HG02973 (cell line): ENCODE measurements around the gene SH3D19.

Source experiments
- ATAC-seq: cut with Tn5 transposase; IDR thresholded peaks from one replicate; pipeline ENCODE4 v1.9.1; 2021; ENCODE audit warnings: moderate library complexity; ENCODE audit not compliant: unreplicated experiment

Gene SH3D19

DNA sequence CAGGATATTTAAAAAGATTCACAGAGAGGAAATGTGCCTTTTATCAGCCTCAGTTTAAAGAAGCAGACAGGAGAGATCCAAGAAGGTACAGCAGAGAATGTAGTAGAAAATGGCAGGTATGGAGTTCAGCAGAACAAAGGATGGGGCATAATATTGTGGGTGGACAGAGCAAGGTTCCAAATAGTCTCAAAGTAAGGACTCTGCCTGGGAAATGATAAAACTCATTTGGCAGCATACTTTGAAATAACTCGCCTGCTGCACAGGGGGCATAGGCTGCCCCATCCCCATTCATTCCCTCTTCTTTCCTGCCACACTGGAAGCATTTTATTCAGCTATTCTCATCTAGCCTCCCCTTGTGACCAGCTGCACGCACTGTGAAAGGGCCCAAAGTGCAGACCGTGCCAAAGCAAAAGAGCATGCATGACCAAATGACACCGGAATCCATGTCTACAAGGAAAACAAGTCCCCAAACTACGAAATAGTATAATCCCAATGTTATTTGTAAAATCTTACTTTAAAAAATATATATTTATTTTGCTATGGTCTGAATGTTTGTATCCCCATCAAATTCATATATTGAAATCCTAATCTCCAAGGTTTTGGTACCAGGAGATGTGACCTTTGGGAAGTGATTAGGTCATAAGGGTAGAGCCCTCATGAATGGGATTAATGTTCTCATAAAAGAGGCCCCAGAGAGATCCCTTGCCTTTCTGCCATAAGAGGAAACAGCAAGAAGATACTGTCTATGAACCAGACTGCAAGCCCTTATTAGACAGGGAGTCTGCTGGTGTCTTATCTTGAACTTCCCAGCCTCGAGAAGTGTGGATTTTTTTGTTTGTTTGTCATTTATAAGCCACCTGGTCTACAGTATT, 125.8 kb downstream of the SH3D19 start:
- no peak for ATAC-seq

DNA sequence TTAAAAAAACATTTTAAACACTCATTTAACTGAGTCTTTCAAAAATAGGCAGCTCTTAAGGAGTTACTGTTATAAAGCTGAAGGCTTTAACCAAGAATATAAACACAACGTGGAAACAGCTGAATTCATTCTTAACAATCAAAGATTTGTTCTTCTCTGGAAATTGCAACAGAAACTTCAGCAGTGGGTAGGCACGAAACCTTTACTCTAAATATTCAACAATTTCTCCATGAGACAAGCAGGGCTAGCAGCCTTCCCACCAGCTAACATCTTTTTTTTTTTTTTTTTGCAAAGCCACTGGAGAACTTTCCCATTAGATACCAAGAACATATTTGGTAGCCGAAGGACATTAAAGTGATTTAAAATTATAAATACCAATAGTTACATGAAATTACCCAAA, 126.7 kb downstream of the SH3D19 start:
- ATAC-seq: no peak

DNA sequence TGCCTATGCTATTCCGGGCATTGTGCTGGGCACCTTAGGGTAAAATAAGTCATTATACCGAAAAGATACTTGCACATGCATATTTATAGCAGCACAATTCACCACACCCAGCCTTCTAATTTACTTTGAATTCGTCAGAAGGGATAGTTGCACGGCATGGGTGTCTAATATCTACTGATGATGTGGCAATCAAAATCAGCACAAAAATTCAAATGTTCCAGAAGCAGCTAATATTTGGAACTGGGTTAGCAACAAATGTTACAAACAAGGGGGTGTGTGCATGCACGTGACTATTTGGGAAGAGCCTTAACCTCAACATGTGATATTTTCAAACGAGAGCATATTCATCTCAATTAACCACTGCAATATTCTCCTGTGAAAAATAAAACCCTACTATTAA, 128.2 kb downstream of the SH3D19 start:
- no peak for ATAC-seq

DNA sequence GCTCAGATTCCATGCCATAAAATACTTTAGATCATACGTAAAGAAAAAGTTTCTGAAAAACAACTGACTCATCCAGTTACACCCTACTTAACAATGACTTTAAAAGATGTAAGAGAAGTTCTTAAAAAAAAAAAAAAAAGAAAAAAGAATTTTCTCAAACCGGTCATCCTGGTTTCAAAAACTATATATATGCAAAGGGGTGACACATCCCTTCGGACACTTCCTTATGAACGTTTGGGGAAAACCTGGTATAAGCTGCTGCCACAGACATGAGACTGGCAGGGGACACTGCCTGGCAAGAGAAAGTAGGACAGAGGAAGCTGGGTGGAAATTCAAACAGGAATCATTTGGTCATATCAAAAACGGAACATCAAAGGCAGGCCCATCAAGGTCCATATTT, 129.6 kb downstream of the SH3D19 start:
- no peak for ATAC-seq

DNA sequence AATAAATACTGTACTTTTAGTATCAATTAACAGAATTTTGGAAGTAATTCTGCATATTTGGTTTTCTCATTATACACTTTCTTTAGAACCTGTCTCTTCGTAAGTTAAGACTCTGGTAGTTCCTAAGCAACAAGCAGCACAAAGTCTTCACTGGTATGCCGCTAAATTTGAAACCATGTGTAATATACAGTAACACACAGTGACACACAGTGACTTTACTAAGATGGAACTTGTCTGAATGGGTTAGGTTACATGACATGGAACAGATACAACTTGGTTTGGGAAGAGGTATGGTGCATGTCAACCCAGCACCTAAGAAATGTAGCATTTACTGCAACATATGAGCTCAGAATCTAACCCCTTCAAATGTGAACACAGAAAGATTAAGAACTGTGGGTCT, 132.0 kb downstream of the SH3D19 start:
- no peak for ATAC-seq

DNA sequence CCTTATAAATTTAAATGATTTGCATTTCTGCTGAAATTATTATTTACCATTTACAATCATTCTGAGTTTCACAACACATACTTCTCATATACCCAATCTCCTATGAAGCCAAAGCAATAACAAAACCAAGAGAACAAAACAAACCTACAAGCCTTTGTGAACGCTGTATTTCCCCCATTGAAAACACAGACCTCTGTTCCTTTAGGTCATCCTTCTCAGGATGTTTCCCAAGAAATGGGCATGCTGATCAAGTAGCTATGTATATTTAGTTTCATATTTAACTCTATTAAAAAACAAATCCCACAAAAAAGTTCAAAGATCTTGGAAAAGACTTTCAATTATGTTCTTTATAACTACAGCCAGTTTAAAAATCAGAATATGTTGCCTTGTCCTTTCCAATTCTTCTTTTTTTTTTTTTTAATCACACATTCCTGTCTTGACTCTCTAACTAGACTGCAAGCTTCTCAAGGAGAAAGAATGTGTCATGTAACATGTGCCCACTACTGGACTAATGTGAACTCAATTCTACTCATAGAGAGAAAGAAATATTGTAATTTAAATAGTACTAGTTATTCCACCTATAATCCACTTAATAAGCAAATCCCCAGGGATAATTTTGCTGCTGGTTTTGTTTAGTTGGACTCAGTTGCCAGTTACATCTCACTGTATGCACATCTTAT, 132.7 kb downstream of the SH3D19 start:
- no peak for ATAC-seq

DNA sequence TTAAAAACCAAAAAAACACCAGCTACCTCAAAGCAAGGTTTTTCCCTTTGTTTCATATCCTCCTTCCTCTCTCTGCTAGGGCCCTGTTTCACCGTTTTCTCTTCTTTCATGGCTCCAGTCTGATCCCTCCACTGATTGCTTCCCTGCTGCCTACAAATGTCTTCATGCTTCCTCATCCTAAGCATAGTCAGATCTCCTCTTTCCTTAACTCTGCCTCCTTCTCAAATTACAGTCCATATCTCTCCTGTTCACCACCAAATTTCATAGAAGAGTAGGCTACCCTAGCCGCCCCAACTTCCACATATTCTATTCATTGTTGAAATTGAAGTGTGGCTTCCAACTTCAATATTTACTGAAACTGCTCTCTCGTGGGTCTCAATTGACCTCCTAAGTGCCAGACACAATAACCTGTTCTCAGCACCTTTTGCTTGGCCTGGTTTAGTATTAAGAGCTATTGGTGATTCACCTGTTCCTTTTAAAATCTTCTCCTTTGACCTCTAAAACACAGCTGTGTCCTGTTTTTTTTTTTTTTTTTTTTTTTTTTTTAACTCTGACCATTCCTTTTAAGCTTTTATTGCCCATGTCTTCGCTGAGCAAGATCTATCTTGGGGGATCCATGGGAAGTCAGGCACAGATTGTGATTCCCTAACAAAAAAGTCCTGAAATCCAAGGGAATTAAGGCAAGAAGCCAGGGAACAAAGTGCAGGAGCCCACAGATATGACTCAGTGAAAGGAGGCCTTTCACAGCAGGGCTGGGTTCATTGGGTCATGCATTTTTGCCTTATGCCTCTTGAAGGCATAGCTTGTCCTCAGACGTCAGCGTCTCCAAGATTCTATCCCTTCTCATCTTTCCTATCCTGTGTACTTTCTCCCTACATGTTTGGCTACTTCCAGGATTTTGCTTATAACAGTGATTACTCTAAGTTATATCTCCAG, 140.6 kb downstream of the SH3D19 start:
- ATAC-seq: no peak

DNA sequence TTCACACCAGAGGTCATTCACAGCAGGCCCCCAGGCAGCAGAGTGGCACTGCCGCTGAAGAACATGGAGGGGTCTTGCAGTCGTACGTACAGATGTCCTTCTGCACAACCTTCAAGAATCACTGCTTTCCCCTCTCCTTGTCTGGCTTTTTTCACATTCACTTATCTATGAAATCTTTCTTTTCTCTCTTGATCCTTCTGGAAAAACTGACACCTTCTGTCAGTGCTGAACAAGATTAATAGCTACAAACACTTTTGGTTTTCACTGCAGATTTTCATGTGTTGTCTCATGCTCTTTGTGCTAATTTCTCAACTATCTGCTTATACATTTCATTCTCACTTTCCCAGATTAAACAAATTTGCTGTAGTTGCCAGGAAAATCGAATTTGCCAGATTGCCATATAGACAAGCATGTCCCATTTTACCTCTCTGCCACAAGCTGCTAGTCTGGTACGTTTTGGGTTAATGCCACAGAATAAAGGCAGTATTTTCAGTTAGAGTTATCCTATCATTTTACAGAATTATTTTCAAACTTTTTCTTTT, 142.9 kb downstream of the SH3D19 start:
- ATAC-seq: no peak

DNA sequence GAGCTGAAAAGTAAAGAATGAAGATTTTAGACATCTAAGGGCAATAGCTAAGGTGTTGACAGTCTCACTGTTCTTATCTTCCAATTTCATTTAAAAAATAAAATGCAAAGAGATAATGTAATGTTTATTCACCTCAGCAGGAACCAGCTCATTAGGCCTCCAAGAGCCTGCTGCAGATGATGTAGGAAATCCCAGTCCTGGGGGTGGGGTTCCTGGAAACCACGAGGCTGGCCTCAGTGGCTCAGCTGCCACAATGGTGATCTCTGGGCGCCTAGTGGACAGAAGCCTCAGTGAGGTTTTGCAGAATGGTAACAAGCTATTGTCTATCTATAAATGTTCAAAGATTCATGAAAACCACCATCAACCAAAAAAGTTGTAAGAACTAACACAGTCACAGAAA, 148.7 kb downstream of the SH3D19 start:
- ATAC-seq: no peak

DNA sequence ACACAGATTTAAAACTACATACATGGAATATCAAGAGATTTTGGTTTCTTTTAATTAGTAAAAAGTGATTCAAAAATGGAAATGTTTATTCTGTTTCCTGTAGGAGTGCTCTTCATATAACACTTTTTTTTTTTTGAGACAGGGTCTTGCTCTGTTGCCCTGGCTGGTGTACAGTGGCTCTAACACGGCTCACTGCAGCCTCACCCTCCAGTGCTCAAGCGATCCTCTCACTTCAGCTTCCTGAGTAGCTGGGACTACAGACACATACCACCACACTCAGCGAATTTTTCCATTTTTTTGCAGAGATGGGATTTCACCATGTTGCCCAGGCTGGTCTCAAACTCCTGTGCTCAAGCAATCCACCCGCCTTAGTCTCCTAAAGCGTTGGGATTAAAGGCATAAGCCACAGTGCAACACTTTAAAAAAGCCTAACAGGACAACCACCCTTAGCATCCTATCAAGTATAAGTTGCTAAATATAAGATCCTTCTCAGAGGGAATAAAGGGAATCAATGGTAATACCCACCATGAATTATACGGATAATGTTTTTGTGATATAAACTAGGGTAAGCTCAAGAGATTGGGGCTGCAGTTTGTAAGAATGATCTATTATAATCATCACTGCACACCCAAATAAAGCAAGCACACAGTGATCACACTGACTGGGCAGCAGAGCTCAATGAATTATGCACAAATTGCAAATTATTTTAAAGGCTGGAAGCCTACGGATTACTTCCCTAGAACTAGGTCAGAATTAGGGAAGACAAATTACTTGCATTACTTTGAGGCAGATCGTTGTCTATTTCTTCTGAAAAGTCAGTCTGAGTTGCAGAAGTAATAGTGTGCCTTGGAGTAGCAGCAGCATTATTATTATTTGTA, 149.4 kb downstream of the SH3D19 start:
- no peak for ATAC-seq

DNA sequence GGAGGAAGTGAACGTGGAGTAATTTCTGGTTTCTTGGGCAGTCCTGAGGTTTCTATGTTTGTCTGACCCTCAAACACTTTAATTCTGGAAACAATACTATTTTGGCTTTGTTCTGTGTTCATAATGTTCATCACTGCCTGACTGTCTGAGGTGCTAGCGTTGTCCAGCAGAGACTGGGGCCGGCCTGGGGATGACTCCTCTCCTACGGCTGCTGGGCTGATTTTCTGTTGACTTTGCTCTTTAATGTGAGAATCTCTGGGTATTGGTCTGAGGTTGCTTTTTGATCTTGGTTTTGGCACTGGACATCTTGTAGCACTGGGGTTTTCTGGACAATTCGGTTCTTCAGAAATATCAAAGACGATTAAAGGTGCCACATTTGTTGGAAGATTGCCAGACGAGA, 150.2 kb downstream of the SH3D19 start:
- no peak for ATAC-seq

DNA sequence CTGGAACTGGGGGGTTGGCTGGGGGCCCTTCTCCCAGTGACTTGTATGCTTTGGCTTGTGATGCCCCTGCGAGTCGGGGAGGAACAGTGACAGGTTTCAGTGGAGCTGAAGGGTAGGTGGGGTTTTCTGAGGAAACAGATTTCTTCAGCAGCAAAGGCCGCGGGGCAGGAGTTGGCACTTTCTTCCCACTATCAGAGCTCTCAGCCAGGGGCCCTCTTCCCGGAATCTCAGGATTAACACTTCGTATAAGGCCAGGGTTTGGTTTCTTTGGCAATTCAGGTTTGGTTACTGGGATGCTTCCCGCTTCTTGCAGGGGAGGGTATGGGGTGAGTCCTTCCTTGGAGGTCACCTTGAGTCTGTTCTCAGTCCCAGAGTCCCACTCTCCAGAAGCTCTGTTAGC, 150.6 kb downstream of the SH3D19 start:
- ATAC-seq: no peak

DNA sequence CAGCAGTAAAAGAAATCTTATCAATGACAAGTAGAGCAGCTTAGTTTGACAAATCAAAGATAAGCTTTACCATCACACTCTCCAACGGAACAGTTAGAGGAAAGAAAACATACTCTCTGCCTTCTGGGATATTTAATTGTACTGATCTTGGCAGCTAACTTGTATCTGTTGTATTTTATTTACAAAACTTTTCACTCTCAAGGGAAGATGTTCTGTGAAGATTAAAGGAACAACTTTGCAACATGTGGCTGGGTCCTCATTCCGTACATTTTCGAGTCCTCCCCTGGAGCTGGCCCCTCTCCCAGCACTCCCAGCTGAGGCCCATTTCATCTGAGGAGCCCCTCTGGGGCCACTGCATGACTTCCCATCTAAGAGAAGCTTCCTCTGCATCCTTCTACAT, 151.5 kb downstream of the SH3D19 start:
- ATAC-seq: no peak

DNA sequence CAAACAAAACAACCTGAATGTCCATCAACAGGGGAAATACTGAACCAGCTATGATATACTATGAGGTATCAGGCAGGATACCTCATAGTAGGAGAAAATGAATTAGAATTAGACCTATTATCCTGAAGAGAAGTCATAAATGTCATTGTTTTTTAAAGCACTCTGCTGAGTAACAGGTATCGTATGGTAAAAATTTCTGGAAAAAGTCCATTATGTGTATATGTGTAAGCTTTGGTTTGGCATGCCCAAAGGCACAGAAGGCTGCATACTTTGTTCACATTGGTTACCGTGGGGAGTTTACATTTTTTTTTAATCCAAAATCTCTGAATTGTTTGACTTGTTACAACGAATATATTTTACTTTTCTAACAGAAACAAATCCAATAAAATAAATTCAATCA, 155.5 kb downstream of the SH3D19 start:
- no peak for ATAC-seq

DNA sequence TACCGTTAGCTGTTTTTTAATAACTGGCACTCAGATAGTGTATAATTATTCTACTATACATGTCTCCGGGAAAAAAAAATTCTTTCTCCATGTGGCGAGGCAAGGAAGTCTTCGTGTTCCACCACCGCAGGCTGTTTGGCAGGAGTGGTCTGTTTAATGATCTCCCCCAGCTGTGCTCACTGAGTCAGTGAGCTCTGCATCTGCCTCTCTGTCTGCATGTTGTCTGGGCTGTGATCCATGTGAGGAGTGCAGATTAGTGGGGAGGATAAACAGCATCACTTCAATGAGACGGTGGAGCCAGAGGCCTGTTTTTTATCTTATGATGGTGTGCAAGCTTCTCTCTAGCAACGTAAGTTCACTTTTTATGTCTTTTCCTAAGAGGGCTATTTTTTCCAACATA, 156.2 kb downstream of the SH3D19 start:
- ATAC-seq: no peak

DNA sequence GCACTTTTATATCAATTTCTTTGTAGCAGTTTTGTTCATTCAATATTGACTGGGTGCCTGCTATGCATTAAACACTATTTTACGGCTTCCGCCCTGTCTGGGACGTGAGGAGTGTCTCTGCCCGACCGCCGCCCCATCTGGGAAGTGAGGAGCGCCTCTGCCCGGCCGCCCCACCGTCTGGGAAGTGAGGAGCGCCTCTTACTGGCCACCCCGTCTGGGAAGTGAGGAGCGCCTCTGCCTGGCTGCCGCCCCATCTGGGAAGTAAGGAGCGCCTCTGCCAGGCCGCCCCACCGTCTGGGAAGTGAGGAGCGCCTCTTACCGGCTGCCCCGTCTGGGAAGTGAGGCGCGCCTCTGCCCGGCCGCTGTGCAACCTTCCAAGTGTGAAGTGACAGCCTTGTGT, 157.8 kb downstream of the SH3D19 start:
- ATAC-seq: no peak

DNA sequence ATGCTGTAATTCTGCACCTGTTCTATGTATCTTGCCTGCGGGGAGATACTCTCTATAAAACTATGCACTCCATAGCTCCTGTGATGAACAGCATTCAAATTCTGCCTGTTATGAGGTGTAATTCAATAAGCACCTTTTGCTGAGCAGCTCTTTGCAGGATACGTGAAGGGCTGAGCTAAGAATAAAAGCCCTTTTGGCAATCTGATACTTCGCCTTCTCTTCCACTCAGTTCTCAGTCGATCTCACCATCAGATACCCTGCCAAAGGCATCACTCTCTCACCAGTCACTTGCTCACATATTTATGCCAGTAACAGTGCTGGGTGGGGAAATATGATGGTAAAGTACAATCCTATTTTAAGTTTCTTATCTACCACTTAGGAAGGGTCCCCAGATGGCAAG, 158.8 kb downstream of the SH3D19 start:
- ATAC-seq: no peak

DNA sequence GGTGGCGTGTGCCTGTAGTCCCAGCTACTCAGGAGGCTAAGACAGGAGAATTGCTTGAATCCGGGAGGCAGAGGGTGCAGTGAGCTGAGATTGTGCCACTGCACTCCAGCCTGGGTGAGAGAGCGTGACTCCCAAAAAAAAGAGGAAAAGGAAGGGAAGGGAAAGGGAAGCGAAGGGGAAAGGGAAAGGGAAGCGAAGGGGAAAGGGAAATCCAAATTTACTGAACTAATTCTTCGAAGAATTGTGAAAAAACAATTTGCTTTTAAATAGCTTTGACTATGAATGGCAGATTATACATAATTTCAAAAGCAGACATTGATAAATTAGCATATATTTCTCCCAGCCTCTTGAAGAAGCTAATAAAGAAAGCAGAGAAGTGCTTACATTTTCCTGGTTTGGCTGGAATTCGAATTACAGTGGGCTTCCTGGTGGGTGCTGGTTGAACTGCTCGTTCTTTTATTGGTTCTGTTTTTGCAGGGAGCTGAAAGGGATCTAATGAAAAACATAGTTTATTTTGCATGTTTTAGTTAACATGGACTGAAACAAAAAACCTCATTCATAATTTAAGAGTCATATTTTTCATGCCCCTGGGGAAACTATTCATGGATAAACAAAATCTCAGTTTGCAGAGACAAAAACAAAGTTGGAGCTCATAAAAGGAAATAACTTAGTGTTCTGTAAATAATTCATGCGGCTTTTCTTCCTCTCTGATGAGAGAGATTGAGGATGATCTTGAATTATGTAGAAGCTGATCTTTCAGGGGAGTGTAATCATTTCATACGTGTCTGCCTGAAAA, 160.0 kb downstream of the SH3D19 start:
- ATAC-seq: no peak

DNA sequence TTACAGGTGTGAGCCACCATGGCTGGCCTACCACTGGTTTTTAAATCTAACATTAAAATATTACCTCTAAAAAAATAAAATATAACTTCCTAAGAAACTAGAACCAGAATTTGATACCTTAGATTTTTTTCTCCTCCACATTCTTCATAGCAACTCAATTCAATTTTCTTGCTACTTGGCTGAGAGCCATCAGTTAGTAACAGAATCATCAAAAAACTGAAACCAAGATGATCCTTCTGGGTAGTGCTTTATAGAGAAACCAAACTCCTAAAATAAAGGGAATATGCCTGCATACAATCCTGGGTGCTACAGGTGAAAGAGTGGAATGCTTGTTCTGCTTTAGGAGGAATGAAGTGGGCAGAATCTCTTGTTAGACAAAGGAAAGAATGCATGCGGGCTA, 161.6 kb downstream of the SH3D19 start:
- no peak for ATAC-seq
